B cell (primary cell): ENCODE measurements around the gene CHST8. TPM values are rescaled to one million over a fixed set of nuclear protein-coding genes. Genes with fewer than 3 reads are reported as not detected.

Experiments
- ATAC-seq: fragments of 200-7000 bp; cut with Tn5 transposase; one replicate; pipeline ENCODE4 v1.10.0; 2021; ENCODE audit warnings: low read depth, mild to moderate bottlenecking, moderate number of reproducible peaks, moderate library complexity
- CTCF ChIA-PET: fragments of 350-600 bp; sonication (Branson Sonifier 250); formaldehyde crosslinking; loops from one replicate; lab custom pipeline; 2021; ENCODE audit warnings: antibody characterized with exemption, inconsistent platforms; lab: Charles Lee
- POLR2A ChIA-PET: fragments of 350-600 bp; sonication (Branson Sonifier 250); formaldehyde crosslinking; loops from one replicate; lab custom pipeline; 2021; ENCODE audit warnings: antibody characterized with exemption; lab: Charles Lee
- DNase-seq: peaks from one replicate; pipeline ENCODE4 v3.0.0; 2013
- H2AFZ ChIP-seq: 2 replicates; pipeline ENCODE4 v1.6.1; 2012; ENCODE audit warnings: mild to moderate bottlenecking, low read depth, low read length; ENCODE audit not compliant: insufficient read depth, poor library complexity, severe bottlenecking
- H3K27ac ChIP-seq, 2 donors: 1 replicate in 1 of 2; 2 replicates in 1 of 2; pipeline ENCODE4 v1.5.1; 2012 to 2013; ENCODE audit warnings: low read length in 2 of 2, mild to moderate bottlenecking in 2 of 2, moderate library complexity in 1 of 2
- H3K27me3 ChIP-seq, 4 experiments: fragments of 200-600 bp in 1 of 4; sonication (generic) in 1 of 4; replicated peaks in 1 of 4; 1 replicate in 2 of 4; 2 replicates in 2 of 4; pipeline versions ENCODE4 v1.6.1 to v1.7.0; 2013 to 2016; ENCODE audit warnings: low read length in 3 of 4, mild to moderate bottlenecking in 2 of 4, mixed read lengths in 1 of 4, moderate library complexity in 1 of 4; ENCODE audit not compliant: insufficient read depth in 4 of 4, control insufficient read depth in 3 of 4; ENCODE audit errors: control extremely low read depth in 1 of 4
- H3K36me3 ChIP-seq, 2 experiments: replicated peaks in 1 of 2; 1 replicate in 1 of 2; 2 replicates in 1 of 2; pipeline versions ENCODE4 v1.6.1 to v1.7.1; 2013; ENCODE audit warnings: low read length in 1 of 2; ENCODE audit not compliant: insufficient read depth in 2 of 2, control insufficient read depth in 1 of 2; ENCODE audit errors: control extremely low read depth in 1 of 2, extremely low read depth in 1 of 2
- H3K4me1 ChIP-seq, 2 donors: fragments of 200-600 bp in 1 of 2; sonication (generic) in 1 of 2; 1 replicate in 1 of 2; 2 replicates in 1 of 2; pipeline versions ENCODE4 v1.5.1 to v1.6.1; 2013 to 2017; ENCODE audit warnings: low read length in 2 of 2; ENCODE audit not compliant: control insufficient read depth in 2 of 2, insufficient read depth in 2 of 2
- H3K4me2 ChIP-seq: replicated peaks from 2 replicates; pipeline ENCODE3; 2012; ENCODE audit warnings: mild to moderate bottlenecking, low read depth, low read length; ENCODE audit not compliant: poor library complexity, severe bottlenecking
- H3K4me3 ChIP-seq, 5 experiments: fragments of 200-600 bp in 1 of 5; sonication (generic) in 1 of 5; 1 replicate in 3 of 5; 2 replicates in 2 of 5; pipeline versions ENCODE4 v1.5.1 to v1.7.0; 2011 to 2016; ENCODE audit warnings: low read length in 4 of 5, mild to moderate bottlenecking in 4 of 5, low read depth in 2 of 5, control low read depth in 1 of 5, moderate library complexity in 1 of 5; ENCODE audit not compliant: insufficient read depth in 1 of 5; ENCODE audit errors: control extremely low read depth in 1 of 5, extremely low read depth in 1 of 5
- H3K79me2 ChIP-seq: fragments of 200-600 bp; sonication (generic); one replicate; pipeline ENCODE4 v1.6.0; 2016; ENCODE audit warnings: low read length; ENCODE audit not compliant: control insufficient read depth, insufficient read depth
- H3K9ac ChIP-seq: fragments of 200-600 bp; sonication (generic); 2 replicates; pipeline ENCODE4 v1.6.1; 2017; ENCODE audit warnings: mild to moderate bottlenecking, low read length, moderate library complexity
- H3K9me3 ChIP-seq, 3 donors: one replicate each; pipeline versions ENCODE4 v1.6.1 to v1.7.1; 2013; ENCODE audit warnings: low read length in 2 of 3; ENCODE audit not compliant: control insufficient read depth in 2 of 3, insufficient read depth in 1 of 3; ENCODE audit errors: control extremely low read depth in 1 of 3
- H4K20me1 ChIP-seq: 2 replicates; pipeline ENCODE4 v1.6.0; 2012; ENCODE audit warnings: mild to moderate bottlenecking, low read length; ENCODE audit not compliant: insufficient read depth, control insufficient read depth, poor library complexity, severe bottlenecking
- H3K27ac Mint-ChIP-seq: one replicate; pipeline ENCODE4 v1.8.0; 2021; ENCODE audit warnings: mixed read lengths
- H3K27me3 Mint-ChIP-seq: one replicate; pipeline ENCODE4 v1.8.0; 2021; ENCODE audit warnings: mixed read lengths
- H3K4me1 Mint-ChIP-seq: one replicate; pipeline ENCODE4 v1.8.0; 2021; ENCODE audit warnings: mixed read lengths
- H3K4me3 Mint-ChIP-seq: one replicate; pipeline ENCODE4 v1.8.0; 2021; ENCODE audit warnings: mixed read lengths
- H3K9me3 Mint-ChIP-seq: one replicate; pipeline ENCODE4 v1.8.0; 2022; ENCODE audit warnings: mixed read lengths; ENCODE audit not compliant: insufficient read depth
- EZH2 ChIP-seq: IDR thresholded peaks from 2 replicates; pipeline ENCODE4 v1.6.1; 2012; ENCODE audit warnings: borderline replicate concordance, low read depth, mild to moderate bottlenecking, moderate library complexity, low read length; ENCODE audit not compliant: insufficient read depth, poor library complexity, severe bottlenecking
- WGBS: methylation state at CpG from one replicate; pipeline ENCODE4 v1.1.5; 2013; ENCODE audit warnings: missing lambda C conversion rate; ENCODE audit not compliant: insufficient coverage; 5-methylcytosine and 5-hydroxymethylcytosine counted together
- intact Hi-C: fragments of 100-400 bp; cut with micrococcal nuclease; formaldehyde crosslinking; loops from one replicate; pipeline ENCODE4 v1.10.0; 2022
- polyA plus RNA-seq: library from polyadenylated mRNA; depleted of rRNA; stranded (reverse); fragments of >200 nt; gene quantifications from 2 replicates; pipeline ENCODE4 v1.2.3, GENCODE V29; 2012
- total RNA-seq, 2 donors: library from RNA; stranded (reverse); fragments of 120-200 nt in 1 of 2; gene quantifications; 1 replicate in 1 of 2; 2 replicates in 1 of 2; pipeline versions ENCODE4 v1.2.3 to v1.2.4, GENCODE V29; 2013 to 2022
- TF ChIP-seq, protein P1 (sequence below): fragments of 200-600 bp; IDR thresholded peaks from one replicate; pipeline ENCODE4 v1.8.0; 2022; ENCODE audit warnings: antibody characterized with exemption, mild to moderate bottlenecking

The CHST8 gene
- total and polyA plus RNA-seq, 2 donors (not counting 1 experiment from before 2014, with no cell fraction given), result not detected

DNA sequence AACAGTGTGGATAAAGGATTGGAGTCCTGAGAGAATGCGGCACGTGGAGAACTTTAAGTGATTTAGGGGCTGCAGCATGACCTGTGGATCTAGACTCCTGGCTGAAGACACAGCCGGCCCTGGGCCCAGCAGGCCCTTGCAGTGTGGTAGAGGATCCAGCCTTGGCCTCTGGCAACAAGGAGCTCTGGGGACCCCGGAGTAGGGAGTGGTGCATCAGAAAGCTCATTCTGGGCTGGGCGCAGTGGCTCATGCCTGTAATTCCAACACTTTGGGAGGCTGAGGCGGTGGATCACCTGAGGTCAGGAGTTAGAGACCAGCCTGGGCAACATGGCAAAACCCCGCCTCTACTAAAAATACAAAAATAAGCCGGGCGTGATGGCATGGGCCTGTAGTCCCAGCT, 76.0 kb downstream of the CHST8 start:
- H3K36me3 ChIP-seq, result no peaks in the 10 kb centered on the region
- DNase-seq, result no peak
- no peaks in the 10 kb centered on the region for H3K4me1 Mint-ChIP-seq
- intact Hi-C loops, result no loop called here
- no peaks in the 10 kb centered on the region for H3K9me3 Mint-ChIP-seq
- CTCF ChIA-PET, result no interaction called here
- no peak for ATAC-seq
- no peak overlapping the region for H3K4me3 Mint-ChIP-seq
- H4K20me1 ChIP-seq, result no peaks in the 10 kb centered on the region
- H3K27me3 ChIP-seq, result peaks cover 0 to 2% (median 0%) of the 10 kb centered on the region in 4 experiments
- peaks cover 0 to 7% (median 0%) of the 10 kb centered on the region in 3 donors for H3K9me3 ChIP-seq
- no peak overlapping the region for H3K27ac Mint-ChIP-seq
- WGBS, result 79% methylated on average over 5 of the region's 9 CpGs
- no peaks in the 10 kb centered on the region for H3K27me3 Mint-ChIP-seq
- no peak for TF ChIP-seq EZH2
- H3K4me1 ChIP-seq, result no peaks in the 10 kb centered on the region
- POLR2A ChIA-PET, result no interaction called here
- H3K4me2 ChIP-seq, result no peak overlapping the region
- H3K27ac ChIP-seq, result no peak overlapping the region
- no peak overlapping the region for H3K4me3 ChIP-seq
- H3K79me2 ChIP-seq, result no peaks in the 10 kb centered on the region
- H3K9ac ChIP-seq, result no peak overlapping the region
- H2AFZ ChIP-seq, result no peak overlapping the region

DNA sequence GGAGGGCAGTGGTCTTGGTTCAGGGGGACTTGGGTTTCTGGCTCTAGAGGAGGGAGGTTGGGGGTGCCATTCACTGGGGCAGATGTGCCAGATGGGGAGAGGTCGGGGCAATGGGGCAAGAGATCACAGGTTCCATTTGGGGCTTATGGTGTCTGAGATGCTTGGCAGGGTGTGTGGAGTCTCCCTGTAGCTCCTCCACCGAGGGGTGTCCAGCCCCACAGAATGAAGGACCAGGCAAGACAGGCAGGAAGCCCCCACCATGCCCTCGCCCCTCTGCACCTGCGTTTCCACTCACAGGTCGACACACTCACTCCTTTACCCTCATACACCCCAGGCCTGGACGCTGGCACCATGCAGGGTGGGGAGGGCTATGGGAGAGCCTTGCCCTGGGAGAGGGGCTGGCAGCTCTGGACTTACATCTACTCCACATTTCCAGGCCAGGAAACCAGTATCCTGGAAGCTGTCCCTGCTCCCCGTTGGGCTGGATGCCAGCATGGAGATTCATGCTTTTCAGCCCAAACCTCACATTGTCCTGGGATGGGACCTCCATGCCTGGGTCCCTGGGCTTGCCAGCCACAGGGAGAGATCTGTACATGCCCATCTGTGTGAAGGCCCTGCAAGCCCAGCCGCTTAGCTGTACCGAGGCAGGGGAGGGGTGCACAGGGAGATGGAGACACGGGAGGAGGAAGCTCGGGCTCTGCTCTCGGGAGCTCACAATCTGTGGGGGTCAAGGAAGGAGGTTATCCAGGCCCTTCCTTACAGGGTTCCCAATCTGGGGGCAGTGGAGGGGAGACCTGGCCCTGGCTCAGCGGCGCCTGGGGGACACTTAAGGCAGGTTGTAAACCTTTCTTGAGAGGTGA, 77.1 kb downstream of the CHST8 start:
- Histone ChIP-seq H2AFZ (no peak overlapping the region), H3K4me2 (no peak overlapping the region), H3K36me3 (no peaks in the 10 kb centered on the region), H3K9me3 (peaks cover 0 to 7% (median 0%) of the 10 kb centered on the region in 3 donors), H3K9ac (no peak overlapping the region), H4K20me1 (no peaks in the 10 kb centered on the region), H3K27ac (no peak overlapping the region), H3K4me3 (no peak overlapping the region), H3K79me2 (no peaks in the 10 kb centered on the region), H3K4me1 (no peaks in the 10 kb centered on the region), H3K27me3 (peaks cover 0 to 2% (median 0%) of the 10 kb centered on the region in 4 experiments)
- POLR2A ChIA-PET, result no interaction called here
- CTCF ChIA-PET, result no interaction called here
- H3K27me3 Mint-ChIP-seq, result no peaks in the 10 kb centered on the region
- intact Hi-C loops, result no loop called here
- no peak for TF ChIP-seq EZH2
- TF ChIP-seq, protein P1, sequence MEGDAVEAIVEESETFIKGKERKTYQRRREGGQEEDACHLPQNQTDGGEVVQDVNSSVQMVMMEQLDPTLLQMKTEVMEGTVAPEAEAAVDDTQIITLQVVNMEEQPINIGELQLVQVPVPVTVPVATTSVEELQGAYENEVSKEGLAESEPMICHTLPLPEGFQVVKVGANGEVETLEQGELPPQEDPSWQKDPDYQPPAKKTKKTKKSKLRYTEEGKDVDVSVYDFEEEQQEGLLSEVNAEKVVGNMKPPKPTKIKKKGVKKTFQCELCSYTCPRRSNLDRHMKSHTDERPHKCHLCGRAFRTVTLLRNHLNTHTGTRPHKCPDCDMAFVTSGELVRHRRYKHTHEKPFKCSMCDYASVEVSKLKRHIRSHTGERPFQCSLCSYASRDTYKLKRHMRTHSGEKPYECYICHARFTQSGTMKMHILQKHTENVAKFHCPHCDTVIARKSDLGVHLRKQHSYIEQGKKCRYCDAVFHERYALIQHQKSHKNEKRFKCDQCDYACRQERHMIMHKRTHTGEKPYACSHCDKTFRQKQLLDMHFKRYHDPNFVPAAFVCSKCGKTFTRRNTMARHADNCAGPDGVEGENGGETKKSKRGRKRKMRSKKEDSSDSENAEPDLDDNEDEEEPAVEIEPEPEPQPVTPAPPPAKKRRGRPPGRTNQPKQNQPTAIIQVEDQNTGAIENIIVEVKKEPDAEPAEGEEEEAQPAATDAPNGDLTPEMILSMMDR, result no peak
- H3K27ac Mint-ChIP-seq, result no peak overlapping the region
- no peak overlapping the region for H3K4me3 Mint-ChIP-seq
- DNase-seq (no peak), ATAC-seq (no peak)
- H3K4me1 Mint-ChIP-seq, result no peaks in the 10 kb centered on the region
- H3K9me3 Mint-ChIP-seq, result no peaks in the 10 kb centered on the region
- WGBS, result 71% methylated on average over 7 of the region's 14 CpGs
